ENCODE measurements around the gene TADA1.

The TADA1 gene

GRCh38 chr1:166813508-166814223 lies 62.4 kb downstream of the TADA1 start:
- H3K27me3 ChIP-seq (ENCODE audit: insufficient read depth, low read depth, severe bottlenecking) = no peaks in the 10 kb centered on the region
- no peak for TF ChIP-seq CTCF (IDR thresholded peaks at IDR 0.05; ENCODE audit: low read depth, low read length)
- DNase-seq = no peak

GRCh38 chr1:166811691-166812090 lies 64.4 kb downstream of the TADA1 start:
- no peaks in the 10 kb centered on the region for H3K36me3 ChIP-seq
- H3K4me3 ChIP-seq (ENCODE audit: low read depth, low read length) = no peak overlapping the region
- no peaks in the 10 kb centered on the region for H3K27me3 ChIP-seq (ENCODE audit: insufficient read depth, low read depth, severe bottlenecking)
- TF ChIP-seq CTCF (IDR thresholded peaks at IDR 0.05; ENCODE audit: low read depth, low read length) = no peak
- no peak for DNase-seq
- H3K9me3 ChIP-seq (ENCODE audit: severe bottlenecking) = no peaks in the 10 kb centered on the region
- H3K27ac ChIP-seq = no peak overlapping the region

More at GRCh38 chr1:166813508-166814223, 62.4 kb downstream of the TADA1 start:
- Histone ChIP-seq H3K4me3 (ENCODE audit: low read depth, low read length) (no peak overlapping the region), H3K9me3 (ENCODE audit: severe bottlenecking) (no peaks in the 10 kb centered on the region), H3K36me3 (no peaks in the 10 kb centered on the region), H3K27ac (no peak overlapping the region)

GRCh38 chr1:166808952-166809351 lies 67.1 kb downstream of the TADA1 start:
- no peak for DNase-seq
- Histone ChIP-seq H3K27me3 (ENCODE audit: insufficient read depth, low read depth, severe bottlenecking) (no peaks in the 10 kb centered on the region), H3K9me3 (ENCODE audit: severe bottlenecking) (no peaks in the 10 kb centered on the region), H3K4me3 (ENCODE audit: low read depth, low read length) (no peak overlapping the region), H3K27ac (no peak overlapping the region), H3K36me3 (no peaks in the 10 kb centered on the region)
- no peak for TF ChIP-seq CTCF (IDR thresholded peaks at IDR 0.05; ENCODE audit: low read depth, low read length)
